H9 (cell line): ENCODE measurements around the gene TEAD2. TPM values are rescaled to one million over a fixed set of nuclear protein-coding genes. Genes with fewer than 3 reads are reported as not detected.

ENCODE experiments used
- DNase-seq: peaks from one replicate; pipeline ENCODE4 v3.0.0-alpha.2; 2017
- H2AFZ ChIP-seq: one replicate; pipeline ENCODE4 v1.6.1; 2013; ENCODE audit warnings: mild to moderate bottlenecking, low read length, control low read depth, moderate library complexity
- H2AK5ac ChIP-seq: 2 replicates; pipeline ENCODE4 v1.6.1; 2013; ENCODE audit warnings: low read length, control low read depth, mixed read lengths; ENCODE audit not compliant: insufficient read length
- H2BK120ac ChIP-seq: one replicate; pipeline ENCODE4 v1.6.1; 2013; ENCODE audit warnings: low read depth, mild to moderate bottlenecking, low read length, control low read depth, inconsistent platforms; ENCODE audit not compliant: poor library complexity, severe bottlenecking
- H2BK12ac ChIP-seq: 2 replicates; pipeline ENCODE4 v1.6.1; 2013; ENCODE audit warnings: low read length, control low read depth, mixed read lengths, low read depth; ENCODE audit not compliant: insufficient read length
- H2BK15ac ChIP-seq: 2 replicates; pipeline ENCODE4 v1.6.1; 2013; ENCODE audit warnings: low read depth, low read length, control low read depth
- H2BK20ac ChIP-seq: one replicate; pipeline ENCODE4 v1.6.1; 2013; ENCODE audit warnings: low read depth, mild to moderate bottlenecking, low read length, control low read depth, inconsistent platforms; ENCODE audit not compliant: poor library complexity, severe bottlenecking
- H2BK5ac ChIP-seq: 2 replicates; pipeline ENCODE4 v1.6.1; 2013; ENCODE audit warnings: low read length, control low read depth, mixed read lengths; ENCODE audit not compliant: insufficient read length
- H3K14ac ChIP-seq: 2 replicates; pipeline ENCODE4 v1.6.1; 2013; ENCODE audit warnings: low read length, control low read depth; ENCODE audit not compliant: insufficient read depth
- H3K18ac ChIP-seq: 2 replicates; pipeline ENCODE4 v1.6.1; 2013; ENCODE audit warnings: low read depth, mild to moderate bottlenecking, mixed read lengths, low read length, control low read depth; ENCODE audit not compliant: insufficient read length
- H3K23ac ChIP-seq: 2 replicates; pipeline ENCODE4 v1.6.1; 2013; ENCODE audit warnings: low read length, control low read depth, mixed read lengths, low read depth; ENCODE audit not compliant: insufficient read length
- H3K23me2 ChIP-seq: 2 replicates; pipeline ENCODE4 v1.6.1; 2013; ENCODE audit warnings: low read depth, mild to moderate bottlenecking, mixed read lengths, low read length, control low read depth; ENCODE audit not compliant: insufficient read length, poor library complexity, severe bottlenecking
- H3K27ac ChIP-seq: 2 replicates; pipeline ENCODE4 v1.5.1; 2013; ENCODE audit warnings: low read length, control low read depth, mixed read lengths, low read depth; ENCODE audit not compliant: insufficient read length
- H3K27me3 ChIP-seq: 2 replicates; pipeline ENCODE4 v1.6.1; 2013; ENCODE audit warnings: low read length, control low read depth, inconsistent platforms; ENCODE audit not compliant: insufficient read depth
- H3K4ac ChIP-seq: 2 replicates; pipeline ENCODE4 v1.6.1; 2013; ENCODE audit warnings: low read depth, mild to moderate bottlenecking, control low read depth, inconsistent platforms, low read length, moderate library complexity
- H3K4me1 ChIP-seq: 2 replicates; pipeline ENCODE4 v1.6.1; 2013; ENCODE audit warnings: low read length, control low read depth, inconsistent platforms; ENCODE audit not compliant: insufficient read depth
- H3K4me2 ChIP-seq: 2 replicates; pipeline ENCODE4 v1.6.1; 2013; ENCODE audit warnings: low read length, control low read depth, mixed read lengths; ENCODE audit not compliant: insufficient read length, insufficient read depth
- H3K56ac ChIP-seq: 2 replicates; pipeline ENCODE4 v1.6.1; 2013; ENCODE audit warnings: low read depth, mild to moderate bottlenecking, mixed read lengths, low read length, control low read depth; ENCODE audit not compliant: insufficient read length
- H3K79me1 ChIP-seq: 2 replicates; pipeline ENCODE4 v1.6.1; 2013; ENCODE audit warnings: low read depth, mild to moderate bottlenecking, moderate library complexity, low read length, control low read depth, inconsistent platforms; ENCODE audit not compliant: insufficient read depth, poor library complexity, severe bottlenecking
- H3K79me2 ChIP-seq: 2 replicates; pipeline ENCODE4 v1.6.1; 2013; ENCODE audit warnings: low read length, control low read depth, inconsistent platforms; ENCODE audit not compliant: insufficient read depth
- H3K9ac ChIP-seq: 2 replicates; pipeline ENCODE4 v1.6.1; 2013; ENCODE audit warnings: low read length, control low read depth, mixed read lengths; ENCODE audit not compliant: insufficient read length; ENCODE audit errors: extremely low read depth
- H3K9me3 ChIP-seq: one replicate; pipeline ENCODE4 v1.6.1; 2013; ENCODE audit warnings: low read depth, low read length, inconsistent platforms; ENCODE audit not compliant: control insufficient read depth
- H3T11ph ChIP-seq: one replicate; pipeline ENCODE4 v1.6.1; 2013; ENCODE audit warnings: mild to moderate bottlenecking, low read length, control low read depth, inconsistent platforms
- H4K20me1 ChIP-seq: one replicate; pipeline ENCODE4 v1.6.1; 2013; ENCODE audit not compliant: control insufficient read depth, insufficient read length, insufficient read depth
- H4K5ac ChIP-seq: 2 replicates; pipeline ENCODE4 v1.6.1; 2013; ENCODE audit warnings: low read depth, mild to moderate bottlenecking, mixed read lengths, low read length, control low read depth; ENCODE audit not compliant: insufficient read length
- H4K8ac ChIP-seq: replicated peaks from 2 replicates; pipeline ENCODE4 v1.6.1; 2013; ENCODE audit warnings: low read length, control low read depth, mixed read lengths, low read depth; ENCODE audit not compliant: insufficient read length
- H4K91ac ChIP-seq: 2 replicates; pipeline ENCODE4 v1.6.1; 2013; ENCODE audit warnings: low read depth, mild to moderate bottlenecking, moderate library complexity, mixed read lengths, low read length, control low read depth; ENCODE audit not compliant: insufficient read length
- H3K27ac Mint-ChIP-seq, 3 experiments: 2 replicates in 2 of 3; 3 replicates in 1 of 3; pipeline ENCODE4 v1.8.0; 2020 to 2021; ENCODE audit warnings: mixed read lengths in 3 of 3, mild to moderate bottlenecking in 1 of 3, moderate library complexity in 1 of 3
- H3K27me3 Mint-ChIP-seq: 2 replicates; pipeline ENCODE4 v1.8.0; 2021; ENCODE audit warnings: low read depth, mild to moderate bottlenecking, moderate library complexity, mixed read lengths
- H3K36me3 Mint-ChIP-seq, 3 experiments: 2 replicates in 2 of 3; 3 replicates in 1 of 3; pipeline ENCODE4 v1.8.0; 2020 to 2021; ENCODE audit warnings: low read depth in 3 of 3, mixed read lengths in 3 of 3; ENCODE audit not compliant: insufficient read depth in 1 of 3
- H3K4me1 Mint-ChIP-seq, 2 experiments: 2 replicates each; pipeline ENCODE4 v1.8.0; 2020; ENCODE audit warnings: mixed read lengths in 2 of 2
- H3K4me3 Mint-ChIP-seq, 2 experiments: 2 replicates in 1 of 2; 3 replicates in 1 of 2; pipeline ENCODE4 v1.8.0; 2020 to 2021; ENCODE audit warnings: mild to moderate bottlenecking in 2 of 2, mixed read lengths in 2 of 2, moderate library complexity in 1 of 2
- H3K9me3 Mint-ChIP-seq, 2 experiments: 2 replicates in 1 of 2; 3 replicates in 1 of 2; pipeline ENCODE4 v1.8.0; 2020; ENCODE audit warnings: mild to moderate bottlenecking in 2 of 2, mixed read lengths in 2 of 2, moderate library complexity in 1 of 2
- CTCF ChIP-seq: fragments of 200-600 bp; sonication (generic); conservative IDR thresholded peaks from 3 replicates; pipeline ENCODE4 v1.8.0; 2021; ENCODE audit warnings: antibody characterized with exemption, mild to moderate bottlenecking
- WGBS: extraction: QIAGEN DNeasy Blood & Tissue Kit; methylation state at CpG from one replicate; pipeline ENCODE4 v1.1.7; 2013; ENCODE audit warnings: missing lambda C conversion rate, low lambda C conversion rate, mixed read lengths; ENCODE audit not compliant: insufficient read length; ENCODE audit errors: extremely low coverage; 5-methylcytosine and 5-hydroxymethylcytosine counted together
- total RNA-seq: library from RNA; stranded (reverse); gene quantifications from 2 replicates; pipeline ENCODE4 v1.2.1, GENCODE V29; 2021

TEAD2 gene
- total RNA-seq, 1 experiment from 2014 or later: 126 TPM

- WGBS: no CpG with 5 or more reads among the region's 14 CpGs
- 0 out of 7 replicates have a peak, but pooled peaks cover 0 to 1% (median 0%) of the 10 kb centered on the region in 3 experiments for H3K36me3 Mint-ChIP-seq
- Histone ChIP-seq H4K8ac (no peak overlapping the region), H3K9me3 (no peaks in the 10 kb centered on the region), H3K4ac (no peak overlapping the region), H4K5ac (no peak overlapping the region), H2BK20ac (no peak overlapping the region), H4K91ac (no peak overlapping the region), H3K79me1 (no peaks in the 10 kb centered on the region), H4K20me1 (no peaks in the 10 kb centered on the region), H2BK5ac (no peak overlapping the region), H3K9ac (no peak overlapping the region), H3K18ac (no peak overlapping the region), H3K4me2 (no peak overlapping the region), H3K14ac (no peak overlapping the region), H2AK5ac (no peak overlapping the region), H3K79me2 (no peaks in the 10 kb centered on the region), H2BK15ac (no peak overlapping the region), H3K23me2 (no peaks in the 10 kb centered on the region), H3K56ac (no peak overlapping the region), H3K27me3 (no peaks in the 10 kb centered on the region), H2BK12ac (no peak overlapping the region), H2BK120ac (no peak overlapping the region), H3K27ac (no peak overlapping the region), H2AFZ (no peak overlapping the region), H3K23ac (no peak overlapping the region), H3K4me1 (no peaks in the 10 kb centered on the region), H3T11ph (no peak overlapping the region)
- peaks cover 18 to 41% of the 10 kb centered on the region in 2 experiments for H3K4me1 Mint-ChIP-seq
- H3K4me3 Mint-ChIP-seq: peak overlapping the region in 1 of 2 experiments; percentile 1; a peak in 2 of 5 replicates
- peak; percentile 96 for TF ChIP-seq CTCF
- peak overlapping the region in 1 of 3 experiments; percentile 19; a peak in 1 of 7 replicates for H3K27ac Mint-ChIP-seq
- no peaks in the 10 kb centered on the region; a peak in 1 of 5 replicates for H3K9me3 Mint-ChIP-seq
- DNase-seq: peak; percentile 90
- peaks cover 11% of the 10 kb centered on the region for H3K27me3 Mint-ChIP-seq
Observed at GRCh38 chr19:49391581-49392399, 29.6 kb upstream of the TEAD2 start.
